ENCODE data around the gene ALOX5AP. TPM values are rescaled to one million over a fixed set of nuclear protein-coding genes. Genes with fewer than 3 reads are reported as not detected.

ALOX5AP gene
- total RNA-seq, 1 donor from 2014 or later: not detected

DNA sequence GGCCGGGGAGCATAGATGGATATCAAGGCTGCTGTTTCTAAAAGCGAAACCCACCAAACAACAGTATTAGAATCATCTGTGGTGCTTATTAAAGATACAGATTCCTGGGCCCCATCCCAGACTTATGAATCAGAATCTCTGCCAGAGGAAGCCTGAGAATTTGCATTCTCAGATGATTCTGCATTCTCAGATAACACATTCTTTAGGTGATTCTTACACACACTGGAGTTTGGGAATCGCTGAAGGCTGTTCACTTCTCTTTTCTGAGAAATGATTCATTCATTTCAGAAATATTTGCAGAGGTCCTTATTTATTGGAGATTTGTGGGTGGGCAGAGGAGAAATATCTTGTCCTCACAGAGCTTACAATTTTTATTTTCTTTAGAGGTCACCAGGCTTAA, 24.4 kb downstream of the ALOX5AP start:
- DNase-seq (ENCODE audit: low read depth in 2 of 2): no peak

DNA sequence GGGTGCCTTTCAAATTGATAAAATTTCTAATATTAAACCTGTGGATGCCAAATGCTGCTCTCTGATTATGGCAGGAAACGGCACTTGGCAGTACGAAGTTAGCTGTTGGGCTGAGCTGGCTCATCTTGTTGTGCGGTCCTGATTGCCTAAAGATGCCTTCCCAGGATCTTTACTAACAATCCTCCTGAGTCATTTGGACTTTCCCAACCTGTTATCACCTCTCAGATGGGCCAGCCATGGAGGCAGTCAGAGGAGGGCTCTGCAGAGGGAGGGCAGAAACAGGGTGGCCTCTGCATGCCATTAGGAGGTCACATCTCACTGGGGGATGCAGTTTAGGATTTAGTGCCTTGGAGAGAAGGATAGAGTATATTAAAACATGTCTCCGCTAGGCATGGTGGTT, 27.3 kb downstream of the ALOX5AP start:
- no peak for DNase-seq (ENCODE audit: low read depth in 2 of 2)

DNA sequence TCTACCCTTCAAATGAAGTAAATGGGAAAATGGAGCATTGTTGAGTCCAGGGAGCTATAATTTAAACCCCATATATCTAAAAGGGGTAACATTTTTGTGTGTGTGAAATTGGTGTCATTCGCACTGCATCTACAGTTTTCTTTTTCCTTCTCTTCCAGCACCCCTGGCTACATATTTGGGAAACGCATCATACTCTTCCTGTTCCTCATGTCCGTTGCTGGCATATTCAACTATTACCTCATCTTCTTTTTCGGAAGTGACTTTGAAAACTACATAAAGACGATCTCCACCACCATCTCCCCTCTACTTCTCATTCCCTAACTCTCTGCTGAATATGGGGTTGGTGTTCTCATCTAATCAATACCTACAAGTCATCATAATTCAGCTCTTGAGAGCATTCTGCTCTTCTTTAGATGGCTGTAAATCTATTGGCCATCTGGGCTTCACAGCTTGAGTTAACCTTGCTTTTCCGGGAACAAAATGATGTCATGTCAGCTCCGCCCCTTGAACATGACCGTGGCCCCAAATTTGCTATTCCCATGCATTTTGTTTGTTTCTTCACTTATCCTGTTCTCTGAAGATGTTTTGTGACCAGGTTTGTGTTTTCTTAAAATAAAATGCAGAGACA, 28.6 kb downstream of the ALOX5AP start:
- peak; percentile 27 to 51 for DNase-seq (ENCODE audit: low read depth in 2 of 2)

DNA sequence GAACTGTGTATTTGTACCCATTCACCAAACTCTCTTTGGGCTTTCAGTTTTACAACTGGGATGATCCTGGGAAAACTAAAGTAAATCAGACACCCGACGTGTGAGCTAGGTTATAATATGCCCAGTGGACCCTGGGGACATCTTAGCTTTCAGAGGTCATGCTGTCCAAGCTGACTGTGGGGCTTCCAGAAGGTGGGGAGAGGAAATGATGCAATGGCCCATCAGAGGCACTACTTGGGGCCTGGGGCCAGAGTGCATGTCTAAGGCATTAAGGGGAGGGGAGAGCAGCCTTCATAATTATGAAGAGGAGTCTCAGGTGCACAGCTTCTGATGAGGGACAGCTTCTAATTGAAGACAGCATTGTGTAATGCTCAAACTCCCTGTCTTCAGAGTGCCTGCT, 30.9 kb downstream of the ALOX5AP start:
- DNase-seq (ENCODE audit: low read depth in 2 of 2): no peak

DNA sequence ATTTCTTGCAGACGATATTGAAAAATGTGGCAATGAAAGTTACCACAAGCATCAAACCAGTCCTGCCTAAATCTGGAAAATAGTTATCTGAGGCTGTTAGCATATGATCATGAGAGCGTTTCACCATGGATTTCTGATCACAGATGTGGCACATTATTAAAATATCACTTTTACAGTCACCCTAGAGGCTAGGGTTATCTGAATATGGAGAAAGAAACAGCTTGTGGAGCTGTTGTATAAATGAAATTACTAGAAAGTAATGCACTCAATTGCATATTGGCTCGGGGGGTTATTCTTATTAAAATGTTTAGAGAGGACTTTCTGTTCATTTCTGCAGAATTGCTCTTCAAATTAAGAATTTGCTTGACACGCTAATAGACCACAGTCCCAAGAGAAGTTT, 35.6 kb downstream of the ALOX5AP start:
- DNase-seq (ENCODE audit: low read depth in 2 of 2): no peak

DNA sequence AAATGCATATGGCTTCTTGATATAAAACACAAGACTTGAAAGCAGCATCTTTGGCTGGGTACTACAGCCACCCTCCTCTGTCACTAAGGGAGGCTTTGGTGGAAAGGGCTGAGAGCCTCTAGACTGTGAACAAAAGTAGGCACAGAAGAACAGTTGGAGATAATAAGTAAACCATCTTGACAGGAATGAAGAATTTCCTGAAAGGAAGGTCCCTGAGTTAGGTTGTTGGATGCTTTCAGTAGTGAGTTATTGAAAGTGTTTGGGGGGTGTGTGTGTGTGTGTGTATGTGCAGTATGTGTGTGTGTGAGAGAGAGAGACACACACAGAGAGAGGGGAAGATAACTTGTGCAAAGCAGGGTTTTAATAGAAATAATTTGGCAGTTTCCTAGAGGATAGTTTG, 38.2 kb downstream of the ALOX5AP start:
- DNase-seq (ENCODE audit: low read depth in 2 of 2): no peak

DNA sequence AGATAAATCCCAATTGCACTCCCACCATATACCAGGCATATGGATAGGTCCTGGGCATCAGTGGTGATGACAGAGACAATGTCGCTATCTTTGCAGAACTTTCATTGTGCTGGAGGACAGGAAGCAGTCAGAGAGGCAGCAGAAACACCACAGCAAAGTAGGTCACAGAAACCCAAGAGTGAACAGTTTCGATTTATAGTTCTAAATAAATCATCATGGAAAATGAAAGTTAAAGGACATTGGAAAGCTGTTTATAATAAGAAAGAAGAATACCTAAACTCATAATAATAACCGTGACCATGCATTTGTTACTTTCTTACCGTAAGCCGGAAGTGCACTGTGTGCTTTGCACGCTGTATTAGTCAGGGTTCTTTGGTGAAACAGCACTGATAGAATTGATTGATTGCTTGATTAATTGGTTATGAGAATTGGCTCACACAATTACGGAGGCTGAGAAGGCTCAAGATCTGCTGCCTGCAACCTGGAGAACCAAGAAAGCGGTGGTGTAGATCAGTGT, 38.9 kb downstream of the ALOX5AP start:
- DNase-seq (ENCODE audit: low read depth in 2 of 2): no peak

DNA sequence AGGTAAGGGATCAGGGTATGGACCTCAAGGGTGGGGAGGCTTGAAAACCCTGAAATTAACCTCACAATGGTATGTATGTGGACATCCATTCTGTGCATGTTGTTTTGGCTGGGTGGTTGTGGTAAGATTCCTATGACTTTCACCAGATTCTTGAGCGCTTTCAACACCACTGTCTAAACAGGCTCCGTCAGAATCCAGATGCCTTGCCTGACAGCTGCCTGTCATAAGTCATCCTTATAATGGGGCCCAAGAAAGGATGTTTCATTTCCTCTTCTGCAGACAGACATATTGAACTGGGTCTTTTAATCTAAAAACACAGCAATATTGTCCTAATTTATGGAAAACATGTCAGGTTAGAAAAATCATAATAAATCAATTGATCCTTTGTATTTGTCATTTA, 41.3 kb downstream of the ALOX5AP start:
- DNase-seq (ENCODE audit: low read depth in 2 of 2): no peak

DNA sequence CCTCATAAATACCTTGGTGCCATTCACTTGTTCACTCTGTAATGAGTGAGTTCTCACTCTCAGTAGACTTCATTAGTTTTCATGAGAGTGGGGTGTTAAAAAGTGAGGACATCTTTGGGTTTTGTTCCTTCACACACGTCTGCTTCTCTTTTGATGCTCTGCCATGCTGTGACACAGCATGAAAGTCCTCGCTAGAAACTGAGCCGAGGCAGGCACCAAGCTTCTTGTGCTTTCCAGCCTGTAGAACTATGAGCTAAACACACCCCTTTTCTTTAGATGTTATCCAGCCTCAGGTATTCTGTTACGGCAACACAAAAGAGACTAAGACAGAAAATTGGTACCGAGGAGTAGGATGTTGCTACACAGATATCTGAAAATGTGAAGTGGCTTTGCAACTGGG, 43.7 kb downstream of the ALOX5AP start:
- no peak for DNase-seq (ENCODE audit: low read depth in 2 of 2)

DNA sequence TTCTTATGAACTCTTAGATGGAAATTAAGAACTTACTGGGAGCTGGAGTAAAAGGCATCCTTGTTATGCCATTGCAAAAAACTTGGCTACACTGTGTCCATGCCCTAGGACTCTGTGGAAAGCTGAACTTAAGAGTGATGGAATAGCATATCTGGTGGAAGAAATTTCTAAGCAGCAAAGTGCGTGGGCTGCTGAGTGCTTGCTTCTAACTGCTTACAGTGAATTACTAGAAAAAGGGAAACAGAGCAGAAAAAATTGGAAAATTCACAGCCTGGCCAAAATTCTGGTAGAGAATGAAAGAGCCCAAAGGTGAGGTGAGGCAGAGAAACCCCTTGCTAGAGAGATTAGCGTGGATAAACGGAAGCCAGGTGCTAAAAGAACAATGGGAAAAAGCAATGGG, 44.3 kb downstream of the ALOX5AP start:
- DNase-seq (ENCODE audit: low read depth in 2 of 2): no peak

DNA sequence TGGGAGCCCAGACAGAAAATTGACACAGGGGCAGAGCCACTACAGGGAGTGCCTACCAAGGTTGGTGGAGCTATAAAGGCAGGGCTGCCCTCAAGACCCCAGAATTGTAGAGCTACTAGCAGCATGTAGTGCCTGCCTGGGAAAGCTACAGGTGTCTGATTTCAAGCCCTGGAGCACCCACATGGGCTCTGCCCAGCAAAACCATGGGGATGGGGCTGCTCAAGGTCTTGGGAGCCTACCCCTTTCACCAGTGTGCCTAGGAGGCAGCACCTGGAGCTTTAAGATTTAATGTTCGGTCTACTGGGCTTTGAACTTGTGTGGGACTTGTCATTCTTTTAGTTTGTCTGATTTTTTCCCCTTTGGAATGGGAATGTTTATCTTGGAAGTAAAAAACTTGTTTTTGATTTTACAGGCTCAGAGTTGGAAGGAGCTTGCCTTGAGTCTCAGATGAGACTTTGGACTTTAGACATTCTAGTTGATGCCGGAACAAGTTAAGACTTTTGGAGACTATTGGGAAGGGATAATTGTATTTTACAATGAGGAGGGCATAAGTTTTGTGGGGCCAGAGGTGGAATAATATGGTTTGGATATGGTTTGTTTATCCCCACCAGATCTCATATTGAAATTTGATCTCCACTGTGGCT, 45.1 kb downstream of the ALOX5AP start:
- no peak for DNase-seq (ENCODE audit: low read depth in 2 of 2)

DNA sequence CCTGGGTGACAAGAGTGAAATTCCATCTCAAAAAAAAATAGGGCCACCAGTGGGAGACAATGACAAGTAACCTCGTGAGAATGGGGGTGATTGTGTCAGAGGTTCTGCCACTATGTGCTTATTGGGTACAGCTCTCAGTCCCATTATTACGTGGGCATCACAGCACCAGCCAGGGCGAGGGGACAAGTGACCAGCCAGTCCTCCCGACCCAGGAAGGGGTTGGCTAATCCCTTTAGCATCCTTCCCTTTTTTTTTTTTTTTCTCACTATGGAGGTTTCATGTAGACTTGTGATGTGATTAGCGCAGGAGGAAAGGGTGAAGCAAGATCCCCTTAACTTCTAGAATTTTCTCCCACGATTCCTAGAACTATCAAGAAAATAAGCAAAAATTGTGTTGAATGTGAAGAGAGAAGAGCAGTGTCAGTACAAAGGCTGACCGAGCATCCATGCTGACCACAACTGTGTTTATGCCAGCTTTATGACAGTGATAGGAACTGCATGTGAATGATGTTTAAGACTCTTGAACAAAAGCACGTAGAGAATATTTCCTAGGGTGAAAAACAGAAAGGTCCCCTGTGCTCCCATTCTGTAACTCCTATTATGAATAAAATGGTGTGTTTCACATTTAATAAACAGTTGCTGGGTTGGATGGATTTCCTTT, 50.0 kb downstream of the ALOX5AP start:
- DNase-seq (ENCODE audit: low read depth in 2 of 2): no peak

DNA sequence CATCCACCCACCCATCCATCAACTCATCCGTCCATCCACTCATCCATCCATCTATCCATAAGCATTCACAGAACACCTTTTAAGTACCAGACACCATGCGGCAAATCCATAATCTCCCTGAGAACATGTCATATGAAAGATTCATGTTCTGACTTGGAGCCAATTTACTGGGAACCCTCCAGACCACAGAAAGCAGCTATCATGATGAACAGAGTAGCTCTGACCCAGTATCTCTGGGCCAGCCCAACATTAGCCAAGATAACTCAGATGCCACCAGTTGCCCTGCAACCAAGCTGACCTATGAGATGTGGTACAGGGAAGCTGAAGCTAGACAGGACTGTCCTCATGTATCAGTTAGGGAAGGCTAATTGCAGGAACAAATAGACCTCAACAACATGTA, 51.3 kb downstream of the ALOX5AP start:
- DNase-seq (ENCODE audit: low read depth in 2 of 2): no peak

DNA sequence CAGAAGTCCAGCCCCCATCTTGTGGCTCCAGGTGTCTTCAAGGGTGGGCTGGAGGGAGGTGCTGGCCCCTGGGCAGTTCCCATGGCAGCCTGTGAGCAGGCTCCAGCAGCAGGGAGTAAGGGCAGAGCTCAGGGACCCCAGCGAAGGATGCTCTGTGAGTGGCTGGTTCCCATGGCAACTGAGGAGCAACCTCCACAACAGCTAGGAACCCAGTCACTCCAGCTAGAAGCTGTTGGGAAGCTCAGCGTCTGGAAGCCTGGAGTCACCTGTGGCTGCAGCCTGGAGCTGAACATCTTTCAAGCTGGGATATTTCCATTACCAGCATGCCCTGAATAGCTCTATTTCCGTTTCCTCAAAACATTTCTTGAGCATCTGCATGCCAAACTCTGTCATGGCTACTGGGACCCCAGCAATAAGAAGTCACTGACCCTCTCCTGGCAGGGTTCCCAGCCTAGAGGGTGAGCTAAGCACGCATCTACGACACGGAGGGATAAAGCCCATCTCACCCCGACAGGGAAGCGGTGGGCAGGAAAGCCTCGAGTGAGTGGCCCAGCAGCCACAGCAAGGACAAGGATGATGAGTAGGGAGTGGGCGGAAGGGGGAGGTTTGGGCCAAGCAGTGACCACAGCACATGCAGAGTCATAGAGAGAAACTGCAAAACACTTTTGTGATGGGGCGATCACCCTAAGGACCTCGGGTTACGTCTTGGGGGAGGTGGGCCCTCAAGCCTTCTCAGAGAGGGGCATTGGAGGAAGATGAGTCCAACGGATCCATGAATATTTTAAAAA, 52.6 kb downstream of the ALOX5AP start:
- no peak for DNase-seq (ENCODE audit: low read depth in 2 of 2)

DNA sequence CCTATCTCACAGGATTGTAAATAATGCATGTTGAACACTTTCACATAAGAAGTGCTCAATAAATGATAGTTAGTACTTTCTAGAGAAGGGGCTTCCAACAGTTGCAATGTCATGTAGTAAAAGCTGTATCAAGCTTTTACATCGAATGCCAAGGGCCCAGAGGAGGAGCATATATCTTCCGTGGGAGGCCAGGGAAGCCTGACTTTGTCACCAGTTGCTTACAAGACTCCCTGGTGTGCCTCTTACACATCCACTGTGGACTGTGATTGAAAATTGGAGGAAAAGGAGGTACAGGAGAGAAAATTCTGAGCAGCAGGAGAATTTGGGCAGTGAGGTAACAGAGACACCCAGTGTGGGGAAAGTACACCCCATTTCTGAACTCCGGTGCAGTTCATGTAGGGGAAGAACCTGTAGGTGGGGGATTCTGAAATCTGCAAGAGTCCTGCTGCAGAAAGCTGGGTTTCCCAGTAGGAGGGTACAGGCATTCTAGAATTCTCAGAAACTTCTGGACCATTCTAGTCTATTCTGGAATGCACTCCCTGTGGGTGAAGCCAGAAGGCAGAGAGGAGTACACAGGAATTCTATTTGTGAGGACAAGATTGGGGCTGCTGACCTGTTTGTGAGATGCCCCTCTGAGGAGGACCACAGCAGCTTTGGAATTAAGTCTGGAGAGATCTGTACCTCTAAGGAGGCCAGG, 54.0 kb downstream of the ALOX5AP start:
- no peak for DNase-seq (ENCODE audit: low read depth in 2 of 2)

DNA sequence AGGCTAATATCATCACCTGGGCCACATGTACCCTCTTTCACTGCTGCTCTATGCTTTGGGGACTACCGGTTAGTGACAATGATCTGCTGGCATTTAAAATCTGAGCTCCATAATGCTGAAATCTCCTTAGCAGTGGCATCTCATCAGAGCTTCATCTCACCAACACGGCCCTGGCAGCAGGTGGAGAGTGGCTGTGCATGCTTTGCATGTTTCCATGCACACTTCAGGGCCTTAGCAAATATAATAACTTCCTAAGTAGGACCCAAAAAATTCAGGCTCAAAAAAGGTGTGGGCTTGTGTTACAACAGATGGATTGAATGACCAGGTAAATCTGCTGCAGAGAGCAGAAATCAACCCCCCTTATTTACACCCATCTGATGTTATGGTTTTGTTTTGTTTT, 55.2 kb downstream of the ALOX5AP start:
- DNase-seq (ENCODE audit: low read depth in 2 of 2): no peak

DNA sequence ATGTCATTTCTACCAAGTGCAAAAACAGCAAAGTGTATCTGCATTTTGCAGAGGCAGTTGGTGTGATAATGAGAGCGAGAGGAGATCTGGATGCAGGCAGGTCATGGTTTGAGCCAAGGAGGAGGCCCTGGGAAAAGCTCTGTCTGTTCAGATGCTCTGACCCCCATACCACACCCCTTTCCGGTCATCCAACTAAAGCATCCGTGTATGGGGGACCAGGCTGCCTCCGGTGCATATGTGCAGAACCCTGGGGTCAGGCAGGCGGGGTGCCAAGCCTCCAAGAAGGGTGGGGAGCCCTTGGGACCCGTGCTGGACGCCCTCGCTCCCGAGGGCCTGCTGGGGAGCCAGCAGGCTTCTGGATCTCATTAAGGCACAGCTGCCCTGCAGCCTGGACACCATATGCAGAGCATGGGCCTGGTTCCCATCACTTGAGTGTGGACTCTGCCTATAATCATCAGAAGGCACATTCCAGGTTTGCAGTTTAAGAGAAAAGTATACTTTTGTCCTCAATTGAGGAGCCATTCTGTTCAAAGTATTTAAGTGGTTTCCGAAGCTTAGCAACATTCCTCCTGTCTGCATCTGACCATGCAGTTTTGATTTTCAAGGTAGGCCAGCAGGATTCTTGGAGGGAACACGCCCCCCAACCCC, 56.1 kb downstream of the ALOX5AP start:
- DNase-seq (ENCODE audit: low read depth in 2 of 2): no peak

DNA sequence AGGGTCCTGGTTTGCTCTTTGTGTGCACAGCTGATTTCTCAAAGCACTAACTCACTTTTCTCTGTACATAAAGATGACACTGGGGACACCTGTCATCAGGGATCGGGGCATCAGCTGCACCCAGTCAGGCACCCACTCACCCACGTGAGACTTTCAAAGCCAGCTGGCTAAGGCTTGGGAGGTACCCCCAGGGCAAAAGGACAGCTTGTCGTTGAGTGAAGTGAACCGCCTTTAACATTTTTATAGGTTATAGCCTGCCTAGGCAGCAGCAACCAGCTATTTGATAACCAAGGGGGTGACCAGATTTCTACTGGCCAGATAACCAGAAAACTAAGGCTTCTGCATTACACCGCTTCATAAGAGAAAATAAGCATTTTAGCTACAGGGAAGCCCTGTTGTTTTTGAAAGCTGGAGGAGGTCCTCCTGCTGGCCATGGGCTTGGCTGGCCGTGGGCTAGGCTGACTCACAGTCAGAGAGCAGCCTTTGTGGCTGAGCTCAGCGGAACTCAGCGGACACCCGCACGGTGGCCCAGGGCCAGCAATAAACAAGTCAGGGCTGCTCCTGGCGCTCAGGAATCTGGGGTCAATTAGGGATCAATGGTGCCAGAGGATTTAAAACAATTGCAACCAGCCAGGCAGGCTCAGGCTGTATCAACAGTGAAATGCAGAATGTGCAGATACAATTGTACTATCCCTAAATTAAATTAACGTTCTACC, 57.1 kb downstream of the ALOX5AP start:
- peak; percentile 95 to 96 for DNase-seq (ENCODE audit: low read depth in 2 of 2)

DNA sequence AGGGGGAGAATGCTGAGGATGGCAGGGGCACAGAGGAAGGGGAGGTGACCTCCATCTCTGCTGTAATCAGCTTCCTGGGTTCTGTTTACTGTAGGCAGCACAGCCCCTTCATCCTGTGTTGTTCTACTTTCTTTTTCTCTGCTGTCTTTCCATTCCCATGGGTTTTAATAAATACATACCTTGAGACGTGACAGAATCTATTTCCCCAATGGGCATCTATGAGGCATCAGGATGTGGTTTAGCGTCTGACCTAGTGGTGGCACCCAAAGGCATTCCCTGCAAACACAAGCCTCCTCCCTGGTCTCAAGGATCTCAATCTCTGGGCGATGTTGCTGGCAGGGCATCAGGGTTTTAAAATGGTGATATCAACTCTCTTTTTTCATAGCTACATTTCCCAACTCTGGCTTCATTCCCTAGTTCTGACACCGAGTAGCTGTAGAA, 60.8 kb downstream of the ALOX5AP start:
- peak in 1 of 2 donors; percentile 63 for DNase-seq (ENCODE audit: low read depth in 2 of 2)
